Measurements from ENCODE around the gene USP54.

DNA sequence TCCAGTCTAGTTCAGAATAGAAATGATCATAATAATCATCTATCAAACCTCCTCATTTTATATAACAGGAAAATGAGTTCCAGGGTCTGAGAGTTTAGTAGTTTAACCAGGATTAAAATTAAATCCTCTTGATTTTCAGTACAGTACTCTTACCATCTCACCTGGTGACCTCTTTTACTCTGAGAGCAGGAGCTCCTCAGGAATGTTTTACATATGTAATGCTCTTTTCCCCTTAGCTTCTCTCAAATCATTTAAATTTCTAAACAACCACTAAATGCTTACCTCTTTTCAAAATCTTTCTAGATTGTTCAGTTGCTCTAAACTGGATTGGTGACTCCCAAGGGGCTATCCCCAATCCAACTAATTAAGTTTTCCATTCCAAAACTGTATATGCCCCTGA lies 85.1 kb downstream of the USP54 start:
- TF ChIP-seq, protein P1, sequence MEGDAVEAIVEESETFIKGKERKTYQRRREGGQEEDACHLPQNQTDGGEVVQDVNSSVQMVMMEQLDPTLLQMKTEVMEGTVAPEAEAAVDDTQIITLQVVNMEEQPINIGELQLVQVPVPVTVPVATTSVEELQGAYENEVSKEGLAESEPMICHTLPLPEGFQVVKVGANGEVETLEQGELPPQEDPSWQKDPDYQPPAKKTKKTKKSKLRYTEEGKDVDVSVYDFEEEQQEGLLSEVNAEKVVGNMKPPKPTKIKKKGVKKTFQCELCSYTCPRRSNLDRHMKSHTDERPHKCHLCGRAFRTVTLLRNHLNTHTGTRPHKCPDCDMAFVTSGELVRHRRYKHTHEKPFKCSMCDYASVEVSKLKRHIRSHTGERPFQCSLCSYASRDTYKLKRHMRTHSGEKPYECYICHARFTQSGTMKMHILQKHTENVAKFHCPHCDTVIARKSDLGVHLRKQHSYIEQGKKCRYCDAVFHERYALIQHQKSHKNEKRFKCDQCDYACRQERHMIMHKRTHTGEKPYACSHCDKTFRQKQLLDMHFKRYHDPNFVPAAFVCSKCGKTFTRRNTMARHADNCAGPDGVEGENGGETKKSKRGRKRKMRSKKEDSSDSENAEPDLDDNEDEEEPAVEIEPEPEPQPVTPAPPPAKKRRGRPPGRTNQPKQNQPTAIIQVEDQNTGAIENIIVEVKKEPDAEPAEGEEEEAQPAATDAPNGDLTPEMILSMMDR (IDR thresholded peaks at IDR 0.05; ENCODE audit: low read depth, low read length, missing input control): no peak
- TF ChIP-seq, protein P2, sequence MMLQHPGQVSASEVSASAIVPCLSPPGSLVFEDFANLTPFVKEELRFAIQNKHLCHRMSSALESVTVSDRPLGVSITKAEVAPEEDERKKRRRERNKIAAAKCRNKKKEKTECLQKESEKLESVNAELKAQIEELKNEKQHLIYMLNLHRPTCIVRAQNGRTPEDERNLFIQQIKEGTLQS (IDR thresholded peaks at IDR 0.05): no peak
- no peak for TF ChIP-seq JUND (IDR thresholded peaks at IDR 0.05)
- TF ChIP-seq MAX (IDR thresholded peaks at IDR 0.05): no peak
- no peak for TF ChIP-seq YY1 (IDR thresholded peaks at IDR 0.05)

Measured in liver (tissue), 3 donors.